ENCODE results near the gene TOMM34.

Gene TOMM34

GRCh38 chr20:44900231-44900854 lies 59.9 kb downstream of the TOMM34 start:
- no peaks in the 10 kb centered on the region for H3K9me2 ChIP-seq (replicated peaks; ENCODE audit: low read depth, low read length)
- H3K4me3 ChIP-seq (ENCODE audit: low read length, poor library complexity, severe bottlenecking): no peak overlapping the region
- peaks cover 75% of the 10 kb centered on the region for H3K79me2 ChIP-seq (ENCODE audit: insufficient read depth, low read length)
- H3K4me1 ChIP-seq (ENCODE audit: insufficient read depth, low read length, poor library complexity, severe bottlenecking): peaks cover 33% of the 10 kb centered on the region
- peaks cover 6% of the 10 kb centered on the region; the same call in 1 of the 2 replicates for H3F3A ChIP-seq (ENCODE audit: low read depth)
- peak overlapping the region; percentile 36 for H3K4me2 ChIP-seq (ENCODE audit: low read depth, low read length, poor library complexity, severe bottlenecking)
- H4K20me1 ChIP-seq (ENCODE audit: insufficient read depth, low read length, poor library complexity, severe bottlenecking): peaks cover 73% of the 10 kb centered on the region
- no peaks in the 10 kb centered on the region for H3K9me3 ChIP-seq (ENCODE audit: insufficient read depth, low read depth, low read length)
- no peak overlapping the region for H2AFZ ChIP-seq (ENCODE audit: low read length)
- H3K27me3 ChIP-seq (ENCODE audit: insufficient read depth, low read length, poor library complexity, severe bottlenecking): no peaks in the 10 kb centered on the region
- peaks cover 52% of the 10 kb centered on the region for H3K36me3 ChIP-seq (ENCODE audit: insufficient read depth, low read length)
- H3K9ac ChIP-seq (ENCODE audit: low read depth, low read length, poor library complexity, severe bottlenecking): no peak overlapping the region
- no peak for TF ChIP-seq EZH2phosphoT487 (IDR thresholded peaks at IDR 0.05; ENCODE audit: borderline replicate concordance)
- no peak for TF ChIP-seq CTCF (conservative IDR thresholded peaks at IDR 0.05; ENCODE audit: low read length)

- Histone ChIP-seq H3F3A (ENCODE audit: low read depth) (peaks cover 6% of the 10 kb centered on the region; the same call in 1 of the 2 replicates), H3K27me3 (ENCODE audit: insufficient read depth, low read length, poor library complexity, severe bottlenecking) (no peaks in the 10 kb centered on the region), H4K20me1 (ENCODE audit: insufficient read depth, low read length, poor library complexity, severe bottlenecking) (peaks cover 97% of the 10 kb centered on the region), H3K4me2 (ENCODE audit: low read depth, low read length, poor library complexity, severe bottlenecking) (no peak overlapping the region), H3K4me1 (ENCODE audit: insufficient read depth, low read length, poor library complexity, severe bottlenecking) (peaks cover 49% of the 10 kb centered on the region), H3K4me3 (ENCODE audit: low read length, poor library complexity, severe bottlenecking) (no peak overlapping the region), H3K9me3 (ENCODE audit: insufficient read depth, low read depth, low read length) (no peaks in the 10 kb centered on the region), H3K9me2 (replicated peaks; ENCODE audit: low read depth, low read length) (no peaks in the 10 kb centered on the region), H3K36me3 (ENCODE audit: insufficient read depth, low read length) (peaks cover 27% of the 10 kb centered on the region; the same call in 1 of the 2 replicates), H3K9ac (ENCODE audit: low read depth, low read length, poor library complexity, severe bottlenecking) (no peak overlapping the region), H3K79me2 (ENCODE audit: insufficient read depth, low read length) (peaks cover 100% of the 10 kb centered on the region), H2AFZ (ENCODE audit: low read length) (no peak overlapping the region)
- no peak for TF ChIP-seq EZH2phosphoT487 (IDR thresholded peaks at IDR 0.05; ENCODE audit: borderline replicate concordance)
- no peak for TF ChIP-seq CTCF (conservative IDR thresholded peaks at IDR 0.05; ENCODE audit: low read length)
Observed at GRCh38 chr20:44897133-44897532, 63.1 kb downstream of the TOMM34 start.

- Histone ChIP-seq H3K9me2 (replicated peaks; ENCODE audit: low read depth, low read length) (no peaks in the 10 kb centered on the region), H3K36me3 (ENCODE audit: insufficient read depth, low read length) (peaks cover 23% of the 10 kb centered on the region; the same call in 1 of the 2 replicates), H3K79me2 (ENCODE audit: insufficient read depth, low read length) (peaks cover 100% of the 10 kb centered on the region), H4K20me1 (ENCODE audit: insufficient read depth, low read length, poor library complexity, severe bottlenecking) (peaks cover 99% of the 10 kb centered on the region), H3K4me2 (ENCODE audit: low read depth, low read length, poor library complexity, severe bottlenecking) (peak overlapping the region; percentile 25), H3K9ac (ENCODE audit: low read depth, low read length, poor library complexity, severe bottlenecking) (no peak overlapping the region), H3K27me3 (ENCODE audit: insufficient read depth, low read length, poor library complexity, severe bottlenecking) (no peaks in the 10 kb centered on the region), H2AFZ (ENCODE audit: low read length) (no peak overlapping the region), H3K4me1 (ENCODE audit: insufficient read depth, low read length, poor library complexity, severe bottlenecking) (peaks cover 54% of the 10 kb centered on the region), H3K4me3 (ENCODE audit: low read length, poor library complexity, severe bottlenecking) (no peak overlapping the region), H3K9me3 (ENCODE audit: insufficient read depth, low read depth, low read length) (no peaks in the 10 kb centered on the region), H3F3A (ENCODE audit: low read depth) (peaks cover 6% of the 10 kb centered on the region; the same call in 1 of the 2 replicates)
- TF ChIP-seq CTCF (conservative IDR thresholded peaks at IDR 0.05; ENCODE audit: low read length) (no peak), EZH2phosphoT487 (IDR thresholded peaks at IDR 0.05; ENCODE audit: borderline replicate concordance) (no peak)
Observed at GRCh38 chr20:44896583-44896982, 63.6 kb downstream of the TOMM34 start.

All from Loucy (cell line).